NK-92 (cell line): ENCODE data around the gene AP1B1.
"Not testable (repeated sequence)": the region's sequence is repeated elsewhere in the genome, so short reads cannot be mapped to it uniquely, and the experiment has no call there.

ENCODE experiments used
- DNase-seq: peaks from one replicate; lab custom pipeline; 2025; ENCODE audit not compliant: unreplicated experiment; lab: John Stamatoyannopoulos, UW

The AP1B1 gene

DNA sequence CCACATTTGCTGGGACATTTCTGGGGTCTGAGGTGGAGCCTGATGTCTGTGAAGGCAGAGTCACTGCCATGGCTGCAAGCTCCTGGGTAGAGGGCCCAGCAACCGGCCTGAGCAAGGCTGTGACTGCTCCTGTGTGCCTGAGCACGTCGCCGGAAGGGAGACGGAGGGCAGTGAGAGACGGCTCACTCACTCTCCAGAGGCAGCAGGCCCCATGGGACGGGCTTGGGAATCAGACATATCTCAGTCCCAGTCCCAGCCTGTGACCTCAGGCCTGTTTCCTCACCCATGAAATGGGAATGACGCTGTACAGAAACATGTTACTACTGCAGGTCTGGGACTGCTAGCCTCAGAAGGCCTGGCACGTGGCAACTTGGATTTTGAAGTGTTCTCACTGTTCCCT is 36.5 kb downstream of the AP1B1 start:
- no peak for DNase-seq

GRCh38 chr22:29351042-29351441 is 37.3 kb downstream of the AP1B1 start:
- DNase-seq = no peak

DNA sequence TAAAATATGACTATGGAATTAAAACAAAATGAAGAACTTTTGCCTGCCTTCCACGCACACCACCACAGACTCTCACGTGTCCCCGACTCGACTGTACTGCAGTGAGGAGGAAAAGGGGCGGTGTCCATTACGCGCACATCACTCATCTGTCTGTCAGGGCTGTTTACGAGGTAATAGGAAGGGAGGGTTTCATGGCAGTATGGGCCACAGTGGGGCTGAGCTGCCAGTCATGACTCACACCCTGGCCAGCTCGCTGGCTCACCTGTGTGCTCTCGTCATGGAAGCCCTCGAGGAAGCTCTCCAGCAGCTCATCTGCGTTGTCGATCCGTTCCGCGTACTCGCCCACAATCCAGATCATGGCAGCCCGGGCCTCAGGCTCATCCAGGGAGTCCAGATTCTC is 39.4 kb downstream of the AP1B1 start:
- DNase-seq = no peak

GRCh38 chr22:29348041-29348440 is 40.3 kb downstream of the AP1B1 start:
- DNase-seq = no peak

DNA sequence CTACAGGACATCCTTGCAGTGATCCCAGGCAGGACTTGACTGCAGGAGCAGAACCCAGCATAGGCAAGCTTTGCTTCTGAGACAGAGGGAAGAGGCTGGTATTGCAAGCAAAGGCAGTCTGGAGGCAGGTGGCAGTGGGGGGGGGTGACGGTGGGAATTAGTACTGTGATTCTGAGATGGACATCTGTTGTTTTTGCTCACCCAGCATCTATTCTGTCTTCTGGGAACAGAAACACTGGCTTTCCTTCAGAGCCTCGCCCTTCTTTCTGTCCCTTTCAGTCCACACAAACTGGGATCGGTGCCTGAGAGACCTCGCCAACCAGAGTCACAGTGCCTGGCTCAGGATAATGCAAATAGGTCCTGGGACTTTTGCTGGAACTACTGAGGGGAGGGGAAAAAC is 41.7 kb downstream of the AP1B1 start:
- DNase-seq = no peak

DNA sequence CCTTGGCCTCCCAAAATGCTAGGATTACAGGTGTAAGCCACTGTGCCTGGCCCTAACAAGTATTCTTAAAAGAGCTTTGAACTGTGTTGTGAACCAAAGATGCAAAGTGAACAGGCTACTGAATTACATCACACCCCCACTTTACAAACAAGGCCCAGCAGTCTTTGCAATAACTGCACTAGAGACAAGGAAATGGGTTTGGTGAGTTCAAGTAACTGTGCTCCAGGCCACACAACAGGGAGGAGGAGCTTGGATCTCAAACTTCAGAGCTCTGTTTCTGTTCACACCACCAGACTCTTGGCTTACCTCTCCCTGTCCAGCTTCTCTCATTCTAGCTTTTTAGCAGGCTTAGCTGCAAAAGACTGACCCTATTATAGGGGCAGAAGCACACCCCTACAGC is 42.4 kb downstream of the AP1B1 start:
- DNase-seq = no peak

DNA sequence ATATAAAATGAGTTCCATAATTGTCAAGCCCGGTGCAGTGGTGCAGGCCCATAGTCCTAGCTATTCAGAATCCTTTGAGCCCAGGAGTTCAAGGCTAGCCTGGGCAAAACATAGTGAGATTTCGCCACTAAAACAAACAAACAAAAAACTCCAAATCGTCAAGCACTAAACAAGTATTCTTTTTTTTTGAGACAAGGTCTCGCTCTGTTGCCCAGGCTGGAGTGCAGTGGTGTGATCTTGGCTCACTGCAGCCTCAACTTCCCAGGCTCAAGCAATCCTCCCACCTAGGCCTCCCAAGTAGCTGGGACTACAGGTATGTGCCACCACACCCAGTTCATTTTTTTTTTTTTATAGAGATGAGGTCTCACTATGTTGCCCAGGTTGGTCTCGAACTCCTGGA is 43.5 kb downstream of the AP1B1 start:
- DNase-seq = not testable (repeated sequence)

DNA sequence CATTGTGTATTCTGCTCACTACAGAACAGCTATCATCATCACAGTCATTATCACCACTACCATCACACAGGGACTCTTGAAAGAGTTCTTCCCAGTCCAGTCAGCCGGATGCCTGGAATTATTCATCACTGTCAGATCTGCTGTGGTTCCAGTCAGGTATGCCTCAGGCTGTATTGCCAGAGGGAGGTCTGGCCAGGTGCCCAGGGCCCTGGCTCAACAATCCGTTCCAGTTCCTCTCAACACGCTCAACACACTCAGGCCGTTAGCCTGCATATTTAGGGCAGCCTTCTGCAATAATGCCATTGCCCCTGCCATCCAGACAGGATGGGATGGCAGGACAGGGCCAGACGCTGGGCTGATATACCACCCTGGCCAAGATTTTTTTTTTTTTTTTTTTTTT is 44.2 kb downstream of the AP1B1 start:
- DNase-seq = no peak

GRCh38 chr22:29343313-29343805 is 45.0 kb downstream of the AP1B1 start:
- DNase-seq = no peak

GRCh38 chr22:29342577-29343312 is 45.6 kb downstream of the AP1B1 start:
- no peak for DNase-seq

GRCh38 chr22:29342177-29342576 is 46.2 kb downstream of the AP1B1 start:
- DNase-seq = no peak

GRCh38 chr22:29341849-29342127 is 46.6 kb downstream of the AP1B1 start:
- DNase-seq = no peak

GRCh38 chr22:29341056-29341848 is 47.1 kb downstream of the AP1B1 start:
- no peak for DNase-seq

GRCh38 chr22:29340566-29340965 is 47.8 kb downstream of the AP1B1 start:
- DNase-seq = no peak

GRCh38 chr22:29339381-29340235 is 48.8 kb downstream of the AP1B1 start:
- no peak for DNase-seq

DNA sequence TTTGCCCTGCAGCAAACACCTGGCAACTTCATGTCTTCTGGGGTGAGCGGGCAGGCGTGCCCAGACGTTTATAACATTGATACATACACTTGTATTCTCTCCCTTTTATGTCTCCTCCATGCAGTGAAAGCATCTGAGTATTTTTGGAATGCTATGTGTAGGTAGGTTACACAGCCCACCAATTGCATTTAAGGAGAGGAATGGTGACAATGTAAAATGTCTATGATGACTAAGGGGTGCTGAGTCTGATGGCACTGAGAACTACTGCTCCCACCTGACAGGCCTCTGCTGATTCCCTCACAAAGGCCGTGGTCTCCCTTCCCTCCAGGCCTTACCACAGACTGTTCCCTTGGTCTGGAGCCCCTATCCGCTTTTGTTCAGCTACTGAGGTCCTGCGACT is 50.0 kb downstream of the AP1B1 start:
- DNase-seq = no peak

GRCh38 chr22:29337631-29338284 is 50.6 kb downstream of the AP1B1 start:
- no peak for DNase-seq

- DNase-seq = no peak
Measured at GRCh38 chr22:29336751-29337490, 51.4 kb downstream of the AP1B1 start.

DNA sequence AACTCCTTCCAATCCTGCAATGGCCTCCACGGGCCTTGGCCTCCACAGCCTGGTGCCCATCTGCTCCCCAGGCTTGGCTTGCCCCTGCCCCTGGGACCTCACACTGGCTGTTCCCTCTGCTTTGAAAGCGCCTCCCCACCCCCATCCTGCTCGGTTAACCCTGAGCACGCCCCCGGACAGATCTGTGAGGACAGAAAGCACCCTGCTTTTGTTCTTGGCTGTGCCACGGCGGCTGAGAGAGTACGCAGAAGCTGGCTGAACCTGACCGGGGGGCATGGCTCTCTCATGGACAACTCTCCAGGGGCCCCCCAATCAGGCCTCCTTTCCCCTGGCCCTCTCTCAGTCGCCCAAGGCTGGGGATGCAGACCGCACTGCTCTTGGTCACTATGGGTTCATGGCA is 52.7 kb downstream of the AP1B1 start:
- DNase-seq = no peak

DNA sequence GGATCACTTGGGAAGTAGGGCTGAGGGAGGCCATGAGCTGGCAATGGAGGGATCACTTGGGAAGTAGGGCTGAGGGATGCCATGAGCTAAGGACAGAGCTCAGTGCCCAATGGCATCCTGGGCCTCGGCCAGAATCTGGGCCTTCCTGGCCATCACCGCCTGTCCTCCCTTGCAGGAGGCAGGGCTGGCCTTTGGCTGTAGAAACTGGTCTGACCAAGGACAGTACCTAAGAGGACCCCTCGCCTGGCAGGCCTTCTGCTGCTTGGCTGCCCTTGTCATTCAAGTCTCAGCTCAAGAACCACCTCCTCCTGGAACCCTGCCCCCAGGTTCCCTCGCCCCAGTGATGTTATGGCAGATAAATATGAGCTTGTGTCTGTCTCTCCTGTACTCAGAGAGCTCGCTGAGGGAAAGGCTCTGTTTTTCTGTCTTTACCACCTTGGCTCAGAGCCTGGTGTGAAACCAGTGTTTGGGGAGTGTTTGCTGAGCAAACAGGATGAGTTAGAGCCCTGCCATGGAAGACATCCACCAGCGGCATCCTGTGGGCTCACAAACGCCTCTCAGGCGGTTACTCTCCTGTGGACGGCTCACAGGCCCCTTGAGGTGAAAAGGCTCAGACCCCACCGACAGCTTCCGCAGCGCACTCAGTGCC is 53.5 kb downstream of the AP1B1 start:
- no peak for DNase-seq
